Activated naive CD8-positive, alpha-beta T cell treated with anti-CD3 and anti-CD28 coated beads, Interleukin-2, amount 50 U/mL, for 16 hours (primary cell): ENCODE results near the gene OR2G6.
"Not testable (repeated sequence)": the region's sequence is repeated elsewhere in the genome, so short reads cannot be mapped to it uniquely, and the experiment has no call there.

Experiments
- DNase-seq: peaks from one replicate; pipeline ENCODE4 v3.0.0-alpha.2; 2020; ENCODE audit warnings: low read depth, low spot score

OR2G6 gene

DNA sequence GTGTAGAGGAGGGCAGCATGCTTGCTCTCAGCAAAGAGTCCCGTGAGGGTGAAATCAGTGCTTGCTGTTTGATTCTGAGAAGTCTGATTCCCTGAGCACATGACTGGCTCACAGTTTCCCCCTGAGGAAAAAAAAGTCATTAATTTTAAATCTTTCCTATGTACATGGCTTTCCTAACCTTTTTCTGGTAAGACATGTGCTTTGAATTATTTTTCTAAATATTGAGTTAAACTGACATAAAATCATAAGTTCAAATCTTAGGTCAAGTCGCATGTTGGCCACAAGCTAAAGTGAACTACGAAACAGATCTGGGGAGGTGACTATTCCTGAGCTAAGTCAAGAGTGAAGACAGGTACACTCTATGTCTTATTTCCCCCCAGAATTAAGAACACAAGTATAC is 66.8 kb downstream of the OR2G6 start, which contains the start of gene OR2T34:
OR2T34 (minus strand) TSS at position 101 of the 400 bp plus-strand sequence; CDS start at position 101, 0 bp downstream.
- DNase-seq = not testable (repeated sequence)

DNA sequence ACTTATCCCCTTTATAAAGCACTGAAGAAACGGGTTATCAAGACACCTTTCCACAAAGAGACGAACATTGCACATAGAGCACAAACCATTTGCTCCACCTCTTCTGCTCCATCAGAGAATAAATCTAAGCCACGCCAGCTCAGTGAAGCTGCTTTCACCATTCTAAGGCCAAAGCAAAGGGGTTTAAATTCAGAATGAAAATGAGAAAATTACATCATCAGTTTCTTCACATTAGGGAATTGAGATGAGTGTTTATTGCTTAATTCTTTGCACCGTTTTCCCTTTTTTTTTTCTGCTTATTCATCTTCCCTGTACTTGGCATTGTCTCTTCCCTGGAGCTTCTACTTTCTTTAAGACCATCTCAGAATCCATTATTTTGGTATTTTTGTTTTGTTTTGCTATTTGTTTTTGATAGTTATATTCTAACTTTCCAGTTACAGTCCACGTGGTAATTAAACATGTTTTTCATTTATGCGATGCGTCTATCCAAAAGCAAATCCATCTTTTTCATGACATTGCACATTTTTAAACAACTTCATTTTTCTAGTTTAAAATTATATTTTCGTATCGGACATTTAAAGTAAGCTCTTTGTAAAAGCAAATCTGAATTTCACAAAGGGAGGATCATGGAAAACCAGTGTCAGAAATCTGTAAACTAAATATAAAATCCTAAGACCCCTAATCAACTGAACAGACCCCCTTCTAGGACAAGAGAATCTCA is 68.5 kb downstream of the OR2G6 start:
- no peak for DNase-seq
